A549 (cell line): ENCODE measurements around the gene PITX1. TPM values are rescaled to one million over a fixed set of nuclear protein-coding genes. Genes with fewer than 3 reads are reported as not detected.

Source experiments
- ATAC-seq, 2 experiments: fragments of 200-7000 bp in 1 of 2; fragments of >200 bp in 1 of 2; cut with Nextera tagmentation in 1 of 2; cut with Tn5 transposase in 1 of 2; 3 replicates each; pipeline versions ENCODE4 v1.8.0 to v1.9.1; 2018 to 2020; ENCODE audit warnings: mild to moderate bottlenecking in 1 of 2, moderate library complexity in 1 of 2
- CTCF ChIA-PET: fragments of 300-600 bp; sonication (Branson Sonifier 250); formaldehyde crosslinking; extraction: SDS; loops from one replicate; lab custom pipeline; 2021; ENCODE audit warnings: antibody characterized with exemption, inconsistent platforms; lab: Yijun Ruan, JAX
- POLR2A ChIA-PET: fragments of 350-600 bp; formaldehyde crosslinking; extraction: SDS; loops from one replicate; lab custom pipeline; 2021; ENCODE audit warnings: antibody characterized with exemption, inconsistent platforms; lab: Yijun Ruan, JAX
- DNase-seq, 2 experiments: peaks; one replicate each; pipeline versions ENCODE4 v3.0.0 to v3.0.0-alpha.2; 2011 to 2016; ENCODE audit warnings: low read depth in 1 of 2, low spot score in 1 of 2
- FAIRE-seq: peaks from 2 replicates; lab custom pipeline; 2011; peaks lifted over from hg19 to GRCh38; lab: Jason Lieb, UNC
- H3K27ac ChIP-seq, 2 experiments: fragments of >200 bp; sonication (Bioruptor Twin); formaldehyde crosslinking; 3 replicates each; pipeline ENCODE4 v1.5.1; 2016 to 2017
- H3K4me1 ChIP-seq: fragments of >200 bp; sonication (Bioruptor Twin); formaldehyde crosslinking; 3 replicates; pipeline ENCODE4 v1.6.1; 2016
- H3K4me2 ChIP-seq: fragments of >200 bp; sonication (Bioruptor Twin); formaldehyde crosslinking; 3 replicates; pipeline ENCODE4 v1.6.1; 2016
- H3K4me3 ChIP-seq: fragments of >200 bp; sonication (Bioruptor Twin); formaldehyde crosslinking; 3 replicates; pipeline ENCODE4 v1.5.1; 2016
- H3K9me3 ChIP-seq: fragments of >200 bp; sonication (Bioruptor Twin); formaldehyde crosslinking; 3 replicates; pipeline ENCODE4 v1.6.1; 2016
- BHLHE40 ChIP-seq: IDR thresholded peaks from 2 replicates; pipeline ENCODE4 v1.6.1; 2012; ENCODE audit warnings: low read depth, low read length, inconsistent platforms
- CHD2 ChIP-seq: fragments of 150-350 bp; IDR thresholded peaks from 2 replicates; pipeline ENCODE4 v1.6.1; 2014; ENCODE audit warnings: low read length; ENCODE audit not compliant: partially characterized antibody
- CHD4 ChIP-seq: fragments of 200-600 bp; sonication (generic); IDR thresholded peaks from 2 replicates; pipeline ENCODE4 v1.6.1; 2016; ENCODE audit warnings: antibody characterized with exemption, mild to moderate bottlenecking, borderline replicate concordance
- E2F6 ChIP-seq: IDR thresholded peaks from 2 replicates; pipeline ENCODE4 v1.6.1; 2012; ENCODE audit warnings: low read depth, borderline replicate concordance
- EHF ChIP-seq: fragments of 250-450 bp; sonication (Bioruptor Pico); IDR thresholded peaks from 2 replicates; pipeline ENCODE4 v1.5.0; 2020; ENCODE audit warnings: mild to moderate bottlenecking
- FOSL2 ChIP-seq, 2 experiments: fragments of 450-650 bp in 1 of 2; fragments of >200 bp in 1 of 2; sonication (Bioruptor Twin) in 1 of 2; formaldehyde crosslinking; IDR thresholded peaks; 2 replicates each; pipeline versions ENCODE4 v1.5.0 to v1.6.1; 2016 to 2020; ENCODE audit warnings: mild to moderate bottlenecking in 1 of 2, moderate library complexity in 1 of 2
- MYC ChIP-seq: IDR thresholded peaks from 2 replicates; pipeline ENCODE4 v1.6.1; 2012; ENCODE audit warnings: mild to moderate bottlenecking, inconsistent platforms, low read length, improper control_type of control experiment, borderline replicate concordance
- NR3C1 ChIP-seq: fragments of >200 bp; sonication (Bioruptor Twin); formaldehyde crosslinking; IDR thresholded peaks from 3 replicates; pipeline ENCODE4 v1.6.1; 2017
- RARB ChIP-seq: fragments of 250-450 bp; sonication (Bioruptor Pico); IDR thresholded peaks from 2 replicates; pipeline ENCODE4 v1.8.0; 2021; ENCODE audit warnings: mild to moderate bottlenecking, moderate library complexity
- RCOR1 ChIP-seq: fragments of 150-350 bp; IDR thresholded peaks from 2 replicates; pipeline ENCODE4 v1.6.1; 2014; ENCODE audit warnings: antibody characterized with exemption, low read length, low read depth
- SMC3 ChIP-seq: fragments of >200 bp; sonication (Bioruptor Twin); formaldehyde crosslinking; IDR thresholded peaks from 3 replicates; pipeline ENCODE4 v1.6.1; 2018; ENCODE audit warnings: inconsistent platforms
- WGBS: methylation state at CpG from one replicate; pipeline ENCODE4 v1.1.6; 2017; ENCODE audit errors: missing lambda C conversion rate; 5-methylcytosine and 5-hydroxymethylcytosine counted together
- polyA plus RNA-seq, 4 experiments: library from polyadenylated mRNA; depleted of rRNA in 3 of 4; stranded (reverse); fragments of >200 nt; fragmentation: RNase III in 1 of 4; extraction: RNeasy Plus Mini Kit Qiagen cat#74134 plus additional on column Dnase treatment in 1 of 4; gene quantifications; 2 replicates in 3 of 4; 3 replicates in 1 of 4; pipeline ENCODE4 v1.2.3, GENCODE V29; 2011 to 2017
- TF ChIP-seq, protein P1 (sequence below): fragments of 450-650 bp; IDR thresholded peaks from 2 replicates; pipeline ENCODE4 v1.6.1; 2014; ENCODE audit warnings: antibody characterized with exemption
- TF ChIP-seq, protein P2 (sequence below): IDR thresholded peaks from 2 replicates; pipeline ENCODE4 v1.6.1; 2012
- TF ChIP-seq, protein P3 (sequence below): fragments of >200 bp; sonication (Bioruptor Twin); formaldehyde crosslinking; IDR thresholded peaks from 3 replicates; pipeline ENCODE4 v1.6.1; 2016

PITX1 gene
- polyA plus RNA-seq, 2 of the 4 experiments (the other 2 are of a cell fraction), result 11.1 to 16.7 TPM

GRCh38 chr5:135040034-135040332 lies 6.0 kb upstream of the PITX1 start (continued):
- TF ChIP-seq CHD4 (no peak), CHD2 (no peak), RARB (no peak)
- TF ChIP-seq, protein P1, sequence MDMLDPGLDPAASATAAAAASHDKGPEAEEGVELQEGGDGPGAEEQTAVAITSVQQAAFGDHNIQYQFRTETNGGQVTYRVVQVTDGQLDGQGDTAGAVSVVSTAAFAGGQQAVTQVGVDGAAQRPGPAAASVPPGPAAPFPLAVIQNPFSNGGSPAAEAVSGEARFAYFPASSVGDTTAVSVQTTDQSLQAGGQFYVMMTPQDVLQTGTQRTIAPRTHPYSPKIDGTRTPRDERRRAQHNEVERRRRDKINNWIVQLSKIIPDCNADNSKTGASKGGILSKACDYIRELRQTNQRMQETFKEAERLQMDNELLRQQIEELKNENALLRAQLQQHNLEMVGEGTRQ, result no peak

DNA sequence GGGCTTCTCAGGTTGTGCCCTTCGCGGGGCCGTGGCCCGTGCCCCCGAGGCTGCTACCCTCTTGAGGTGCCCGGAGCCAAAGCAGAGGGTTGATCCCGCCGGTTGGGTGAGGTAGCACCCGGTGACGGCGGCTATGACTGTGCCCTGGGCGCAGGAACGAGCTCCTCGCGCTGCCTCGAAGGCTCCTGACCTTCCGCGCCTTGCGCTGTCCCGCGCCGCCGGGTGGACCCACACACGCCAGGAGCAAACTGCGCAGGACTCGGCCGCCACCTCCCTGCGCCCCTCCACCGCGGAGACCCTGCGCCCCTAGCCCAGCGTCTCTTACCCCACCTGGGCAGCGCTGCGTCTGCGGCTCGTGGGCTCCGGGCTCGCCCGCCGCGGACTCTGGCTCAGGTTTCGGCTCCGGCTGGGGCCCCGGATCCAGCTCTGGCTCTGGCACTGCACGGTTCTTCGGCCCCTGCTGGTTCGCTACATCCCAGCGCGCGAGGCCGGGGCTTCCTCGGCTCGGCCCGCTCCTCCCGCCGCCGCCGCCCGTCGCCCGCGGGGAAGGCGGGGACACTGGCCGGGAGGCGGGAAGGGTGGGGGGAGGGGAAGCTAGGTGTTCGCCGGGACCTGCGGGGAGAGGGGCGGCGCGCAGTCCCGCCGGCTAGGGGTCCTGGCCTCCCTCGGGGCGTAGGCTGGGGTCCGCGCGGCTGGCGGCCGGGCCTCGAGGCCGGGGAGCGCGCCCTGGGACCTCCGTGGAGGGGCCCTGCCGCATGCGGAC lies 5.4 kb upstream of the PITX1 start:
- peak overlapping the region; percentile 75 for H3K4me2 ChIP-seq
- peak overlapping the region; percentile 38 for H3K4me3 ChIP-seq
- H3K4me1 ChIP-seq, result peaks cover 8% of the 10 kb centered on the region
- FAIRE-seq (no peak), ATAC-seq (peak; percentile 19 to 50; a peak in 4 of 6 replicates), DNase-seq (peak in 1 of 2 experiments; percentile 35)
- TF ChIP-seq, protein P2, sequence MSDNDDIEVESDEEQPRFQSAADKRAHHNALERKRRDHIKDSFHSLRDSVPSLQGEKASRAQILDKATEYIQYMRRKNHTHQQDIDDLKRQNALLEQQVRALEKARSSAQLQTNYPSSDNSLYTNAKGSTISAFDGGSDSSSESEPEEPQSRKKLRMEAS, result peak; percentile 31; the same call in 1 of the 2 replicates
- TF ChIP-seq, protein P3, sequence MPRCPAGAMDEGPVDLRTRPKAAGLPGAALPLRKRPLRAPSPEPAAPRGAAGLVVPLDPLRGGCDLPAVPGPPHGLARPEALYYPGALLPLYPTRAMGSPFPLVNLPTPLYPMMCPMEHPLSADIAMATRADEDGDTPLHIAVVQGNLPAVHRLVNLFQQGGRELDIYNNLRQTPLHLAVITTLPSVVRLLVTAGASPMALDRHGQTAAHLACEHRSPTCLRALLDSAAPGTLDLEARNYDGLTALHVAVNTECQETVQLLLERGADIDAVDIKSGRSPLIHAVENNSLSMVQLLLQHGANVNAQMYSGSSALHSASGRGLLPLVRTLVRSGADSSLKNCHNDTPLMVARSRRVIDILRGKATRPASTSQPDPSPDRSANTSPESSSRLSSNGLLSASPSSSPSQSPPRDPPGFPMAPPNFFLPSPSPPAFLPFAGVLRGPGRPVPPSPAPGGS, result no peak
- 0 out of 2 replicates have a peak, but pooled peaks have one; percentile 48 for TF ChIP-seq E2F6
- ChIA-PET CTCF (interaction anchor here (1.1 to 1.4 kb wide), 3 partner anchors 9 to 152 kb away, joined by 3 read pairs; no protein-coding TSS in a partner anchor), POLR2A (no interaction called here)
- peak overlapping the region; percentile 15 to 85; a peak in 4 of 6 replicates for H3K27ac ChIP-seq
- H3K9me3 ChIP-seq, result no peaks in the 10 kb centered on the region
- WGBS, result 44% methylated on average over 27 of the region's 87 CpGs

- peak overlapping the region; percentile 38; the same call in 2 of the 3 replicates for H3K4me3 ChIP-seq
- CTCF ChIA-PET, result interaction anchor here (1.1 to 1.4 kb wide), 3 partner anchors 9 to 152 kb away, joined by 3 read pairs; no protein-coding TSS in a partner anchor
- H3K27ac ChIP-seq, result peak overlapping the region in 1 of 2 experiments; percentile 85; a peak in 3 of 6 replicates
- DNase-seq (no peak), ATAC-seq (no peak), FAIRE-seq (no peak)
- peaks cover 8% of the 10 kb centered on the region for H3K4me1 ChIP-seq
- H3K9me3 ChIP-seq, result no peaks in the 10 kb centered on the region
- WGBS, result 96% methylated on average over 39 of the region's 42 CpGs
- POLR2A ChIA-PET, result no interaction called here
- no peak for TF ChIP-seq EHF
- TF ChIP-seq, all 56 proteins: peak for 0
- peak overlapping the region; percentile 75 for H3K4me2 ChIP-seq
Measured at GRCh38 chr5:135038813-135039270, 4.8 kb upstream of the PITX1 start.

DNA sequence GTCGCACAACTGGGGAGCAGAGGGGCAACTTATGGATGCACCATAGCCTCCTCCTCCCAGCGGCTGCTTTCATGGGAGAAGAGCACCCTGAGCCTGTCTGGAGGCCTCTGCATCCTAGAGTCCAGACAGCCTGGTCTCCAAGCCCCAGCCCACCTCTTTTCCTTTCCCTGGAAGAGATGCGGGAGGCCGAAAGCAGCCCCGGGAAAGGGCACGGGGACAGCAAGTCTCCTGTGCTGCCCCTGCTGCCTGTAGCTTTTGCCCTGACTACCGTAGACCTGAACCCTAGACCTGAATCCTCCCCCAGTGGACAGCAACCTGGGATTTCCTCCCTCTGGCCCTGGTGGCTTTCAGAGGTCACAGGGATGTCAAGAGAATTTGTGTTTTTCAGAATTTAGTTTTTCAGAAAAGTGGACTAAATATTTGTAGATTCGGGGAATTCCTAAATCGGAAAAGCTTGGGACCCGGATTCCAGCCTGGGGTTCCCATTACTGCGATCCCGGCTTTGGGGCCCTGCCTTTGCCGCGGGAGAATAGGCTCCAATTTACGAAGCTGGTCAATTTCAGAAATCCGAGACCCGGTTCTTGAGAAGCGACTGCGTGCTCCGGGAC lies 4.3 kb upstream of the PITX1 start:
- DNase-seq, result no peak
- POLR2A ChIA-PET, result no interaction called here
- CTCF ChIA-PET, result interaction anchor here (0.6 to 1.4 kb wide), 3 partner anchors 8 to 153 kb away, joined by 3 read pairs; no protein-coding TSS in a partner anchor
- Histone ChIP-seq H3K9me3 (no peaks in the 10 kb centered on the region), H3K4me2 (no peak overlapping the region), H3K27ac (no peak overlapping the region), H3K4me1 (peaks cover 8% of the 10 kb centered on the region), H3K4me3 (no peak overlapping the region)
- WGBS, result 95% methylated on average over 20 of the region's 20 CpGs
- ATAC-seq, result no peak
- TF ChIP-seq RCOR1, result no peak
- TF ChIP-seq EHF, result no peak
- no peak for TF ChIP-seq NR3C1
- TF ChIP-seq FOSL2 (IDR thresholded peaks at IDR 0.05), result no peak
- TF ChIP-seq FOSL2 (CRISPR knock-in tag; IDR thresholded peaks at IDR 0.05), result no peak
- TF ChIP-seq MYC, result no peak
- TF ChIP-seq BHLHE40, result no peak
- TF ChIP-seq SMC3, result no peak
- FAIRE-seq, result no peak
